Endothelial cell (in vitro differentiated cells): Measurements from ENCODE around the gene PRKAG2. TPM values are rescaled to one million over a fixed set of nuclear protein-coding genes. Genes with fewer than 3 reads are reported as not detected.

Experiments
- DNase-seq: peaks from one replicate; pipeline ENCODE4 v3.0.0; 2021; ENCODE audit warnings: low spot score
- H3K27ac Mint-ChIP-seq: one replicate; pipeline ENCODE4 v1.8.0; 2021; ENCODE audit warnings: mixed read lengths, inconsistent platforms; ENCODE audit not compliant: unreplicated experiment
- H3K27me3 Mint-ChIP-seq: one replicate; pipeline ENCODE4 v1.8.0; 2021; ENCODE audit warnings: mild to moderate bottlenecking, moderate library complexity, mixed read lengths, inconsistent platforms; ENCODE audit not compliant: unreplicated experiment
- H3K36me3 Mint-ChIP-seq: one replicate; pipeline ENCODE4 v1.8.0; 2021; ENCODE audit warnings: mild to moderate bottlenecking, low read depth, mixed read lengths, inconsistent platforms; ENCODE audit not compliant: unreplicated experiment
- H3K4me1 Mint-ChIP-seq: one replicate; pipeline ENCODE4 v1.8.0; 2021; ENCODE audit warnings: mild to moderate bottlenecking, mixed read lengths, inconsistent platforms; ENCODE audit not compliant: unreplicated experiment
- H3K4me3 Mint-ChIP-seq: one replicate; pipeline ENCODE4 v1.8.0; 2021; ENCODE audit warnings: mild to moderate bottlenecking, mixed read lengths, inconsistent platforms; ENCODE audit not compliant: unreplicated experiment
- H3K9me3 Mint-ChIP-seq: one replicate; pipeline ENCODE4 v1.8.0; 2021; ENCODE audit warnings: mixed read lengths, inconsistent platforms; ENCODE audit not compliant: unreplicated experiment
- CTCF ChIP-seq: fragments of 200-600 bp; sonication (generic); IDR thresholded peaks from one replicate; pipeline ENCODE4 v1.5.0; 2021; ENCODE audit warnings: antibody characterized with exemption; ENCODE audit not compliant: unreplicated experiment
- total RNA-seq: library from RNA; stranded (reverse); fragmentation: NEBNext Ultra II Directional; extraction: Animal tissue kit (Norgen Biotek cat#: 25700); gene quantifications from one replicate; pipeline ENCODE4 v1.2.1, GENCODE V29; 2021; ENCODE audit not compliant: unreplicated experiment

The PRKAG2 gene
- total RNA-seq, 1 donor from 2014 or later: 16.0 TPM

- TF ChIP-seq CTCF: no peak
- peaks cover 13% of the 10 kb centered on the region for H3K4me1 Mint-ChIP-seq
- peaks cover 4% of the 10 kb centered on the region for H3K27me3 Mint-ChIP-seq
- no peaks in the 10 kb centered on the region for H3K9me3 Mint-ChIP-seq
- no peak for DNase-seq
- no peak overlapping the region for H3K4me3 Mint-ChIP-seq
- H3K36me3 Mint-ChIP-seq: no peaks in the 10 kb centered on the region
- H3K27ac Mint-ChIP-seq: no peak overlapping the region
These were observed 174.0 kb downstream of the PRKAG2 start for GRCh38 chr7:151702961-151703360.

GRCh38 chr7:151700586-151701165 lies 176.2 kb downstream of the PRKAG2 start:
- TF ChIP-seq CTCF: no peak
- no peaks in the 10 kb centered on the region for H3K36me3 Mint-ChIP-seq
- no peak overlapping the region for H3K27ac Mint-ChIP-seq
- no peaks in the 10 kb centered on the region for H3K9me3 Mint-ChIP-seq
- H3K27me3 Mint-ChIP-seq: peaks cover 4% of the 10 kb centered on the region
- H3K4me1 Mint-ChIP-seq: peaks cover 11% of the 10 kb centered on the region
- no peak overlapping the region for H3K4me3 Mint-ChIP-seq
- no peak for DNase-seq

- no peak for TF ChIP-seq CTCF
- no peak overlapping the region for H3K27ac Mint-ChIP-seq
These were observed 177.0 kb downstream of the PRKAG2 start for GRCh38 chr7:151699928-151700319.

GRCh38 chr7:151699147-151699927 lies 177.6 kb downstream of the PRKAG2 start:
- no peaks in the 10 kb centered on the region for H3K36me3 Mint-ChIP-seq
- DNase-seq: no peak
- H3K27me3 Mint-ChIP-seq: peaks cover 4% of the 10 kb centered on the region
- H3K4me3 Mint-ChIP-seq: peak overlapping the region; percentile 24
- H3K27ac Mint-ChIP-seq: no peak overlapping the region
- no peaks in the 10 kb centered on the region for H3K9me3 Mint-ChIP-seq
- TF ChIP-seq CTCF: no peak
- peaks cover 6% of the 10 kb centered on the region for H3K4me1 Mint-ChIP-seq

More at GRCh38 chr7:151699928-151700319, 177.0 kb downstream of the PRKAG2 start:
- Mint-ChIP-seq H3K4me1 (peaks cover 6% of the 10 kb centered on the region), H3K27me3 (peaks cover 4% of the 10 kb centered on the region), H3K4me3 (no peak overlapping the region), H3K36me3 (no peaks in the 10 kb centered on the region), H3K9me3 (no peaks in the 10 kb centered on the region)
- DNase-seq: no peak

GRCh38 chr7:151697942-151698341 lies 179.0 kb downstream of the PRKAG2 start:
- Mint-ChIP-seq H3K27ac (no peak overlapping the region), H3K9me3 (no peaks in the 10 kb centered on the region), H3K36me3 (no peaks in the 10 kb centered on the region), H3K4me3 (no peak overlapping the region), H3K4me1 (peaks cover 6% of the 10 kb centered on the region), H3K27me3 (peaks cover 4% of the 10 kb centered on the region)
- no peak for DNase-seq
- TF ChIP-seq CTCF: no peak
